K562 (cell line): ENCODE measurements around the gene NDUFS5. TPM values are rescaled to one million over a fixed set of nuclear protein-coding genes. Genes with fewer than 3 reads are reported as not detected.
A peak's percentile ranks its signal among the peaks of the same experiment; 100 is the strongest.

Experiments used
- HDGF ChIP-seq: fragments of 450-650 bp; IDR thresholded peaks from 2 replicates; pipeline ENCODE4 v1.6.1; 2016
- MYNN ChIP-seq, 2 experiments: sonication (generic); formaldehyde crosslinking in 1 of 2; IDR thresholded peaks; 2 replicates each; pipeline versions ENCODE4 v1.5.0 to v1.6.1; 2016 to 2020; ENCODE audit warnings: antibody characterized with exemption in 1 of 2, missing genetic modification reagents in 1 of 2
- PHTF2 ChIP-seq: fragments of 250-450 bp; sonication (Bioruptor Pico); IDR thresholded peaks from 2 replicates; pipeline ENCODE4 v1.5.0; 2021; ENCODE audit warnings: mild to moderate bottlenecking
- TAF1 ChIP-seq: IDR thresholded peaks from 2 replicates; pipeline ENCODE4 v1.6.1; 2011; ENCODE audit warnings: mild to moderate bottlenecking, low read length, moderate library complexity; ENCODE audit not compliant: insufficient read depth, control insufficient read depth, severe bottlenecking; ENCODE audit errors: extremely low read depth
- TAF15 ChIP-seq: fragments of 200-400 bp; formaldehyde crosslinking; IDR thresholded peaks from 2 replicates; pipeline ENCODE4 v1.6.1; 2017; ENCODE audit warnings: mild to moderate bottlenecking, low read depth, low read length, moderate library complexity
- TARDBP ChIP-seq: fragments of 450-650 bp; IDR thresholded peaks from 2 replicates; pipeline ENCODE4 v1.6.1; 2016
- ZC3H4 ChIP-seq: sonication (generic); formaldehyde crosslinking; IDR thresholded peaks from 2 replicates; pipeline ENCODE4 v1.9.0; 2021; ENCODE audit warnings: missing genetic modification reagents, borderline replicate concordance
- ZNF217 ChIP-seq: sonication (generic); formaldehyde crosslinking; IDR thresholded peaks from 2 replicates; pipeline ENCODE4 v1.8.0; 2022; ENCODE audit warnings: mild to moderate bottlenecking, missing genetic modification reagents
- ZNF263 ChIP-seq: sonication (generic); formaldehyde crosslinking; IDR thresholded peaks from 2 replicates; pipeline ENCODE4 v1.8.0; 2022; ENCODE audit warnings: mild to moderate bottlenecking, missing genetic modification reagents, borderline replicate concordance
- ZNF408 ChIP-seq: fragments of 250-450 bp; sonication (Bioruptor Pico); IDR thresholded peaks from 2 replicates; pipeline ENCODE4 v1.4.0; 2020; ENCODE audit warnings: low read depth, mild to moderate bottlenecking, moderate library complexity
- ZNF76 ChIP-seq: fragments of 250-450 bp; sonication (Bioruptor Pico); IDR thresholded peaks from 2 replicates; pipeline ENCODE4 v1.4.0; 2020; ENCODE audit warnings: mild to moderate bottlenecking, moderate library complexity, borderline replicate concordance
- polyA plus RNA-seq, 8 experiments: library from polyadenylated mRNA; depleted of rRNA in 4 of 8; stranded (reverse) in 5 of 8; unstranded in 3 of 8; fragments of >200 nt; fragmentation: Nextera tagmentation in 2 of 8; fragmentation: Illumina TruSeq in 1 of 8; extraction: Ambion mirVana in 2 of 8; extraction: Trizol in 1 of 8; gene quantifications; 2 replicates each; pipeline versions ENCODE4 v1.2.1 to v1.2.3, GENCODE V29; 2011 to 2014; ENCODE audit warnings: inconsistent platforms in 1 of 8, missing spikeins in 1 of 8
- total RNA-seq, 7 experiments: library from RNA; depleted of rRNA in 6 of 7; stranded (reverse); fragments of >200 nt in 6 of 7; fragmentation: Illumina TruSeq in 2 of 7; extraction: Trizol in 2 of 7; gene quantifications; 2 replicates each; pipeline versions ENCODE4 v1.2.1 to v1.2.3, GENCODE V29; 2011 to 2021; ENCODE audit warnings: low replicate concordance in 1 of 7
- TF ChIP-seq, protein P1 (sequence below): sonication (generic); formaldehyde crosslinking; IDR thresholded peaks from 2 replicates; pipeline ENCODE4 v1.8.0; 2022; ENCODE audit warnings: mild to moderate bottlenecking, missing genetic modification reagents
- TF ChIP-seq, protein P2 (sequence below): sonication (generic); formaldehyde crosslinking; IDR thresholded peaks from 2 replicates; pipeline ENCODE4 v1.9.0; 2022; ENCODE audit warnings: mild to moderate bottlenecking, missing genetic modification reagents
- TF ChIP-seq, protein P3 (sequence below), 2 experiments: fragments of 150-350 bp in 1 of 2; IDR thresholded peaks; 2 replicates each; pipeline ENCODE4 v1.6.1; 2012 to 2016; ENCODE audit warnings: low read depth in 2 of 2, low read length in 2 of 2, mild to moderate bottlenecking in 1 of 2, moderate library complexity in 1 of 2
- TF ChIP-seq, protein P4 (sequence below): sonication (generic); formaldehyde crosslinking; IDR thresholded peaks from 2 replicates; pipeline ENCODE4 v1.8.1; 2023; ENCODE audit warnings: missing genetic modification reagents, mild to moderate bottlenecking, borderline replicate concordance
- TF ChIP-seq, protein P5 (sequence below): fragments of 450-650 bp; formaldehyde crosslinking; conservative IDR thresholded peaks from 2 replicates; pipeline ENCODE4 v1.4.0; 2022; ENCODE audit warnings: mild to moderate bottlenecking, missing genetic modification characterization

NDUFS5 gene
- total and polyA plus RNA-seq, 9 of the 15 experiments (the other 6 are each of a cell fraction or from before 2014, with no cell fraction given): 499 to 2,737 (median 1,281) TPM

DNA sequence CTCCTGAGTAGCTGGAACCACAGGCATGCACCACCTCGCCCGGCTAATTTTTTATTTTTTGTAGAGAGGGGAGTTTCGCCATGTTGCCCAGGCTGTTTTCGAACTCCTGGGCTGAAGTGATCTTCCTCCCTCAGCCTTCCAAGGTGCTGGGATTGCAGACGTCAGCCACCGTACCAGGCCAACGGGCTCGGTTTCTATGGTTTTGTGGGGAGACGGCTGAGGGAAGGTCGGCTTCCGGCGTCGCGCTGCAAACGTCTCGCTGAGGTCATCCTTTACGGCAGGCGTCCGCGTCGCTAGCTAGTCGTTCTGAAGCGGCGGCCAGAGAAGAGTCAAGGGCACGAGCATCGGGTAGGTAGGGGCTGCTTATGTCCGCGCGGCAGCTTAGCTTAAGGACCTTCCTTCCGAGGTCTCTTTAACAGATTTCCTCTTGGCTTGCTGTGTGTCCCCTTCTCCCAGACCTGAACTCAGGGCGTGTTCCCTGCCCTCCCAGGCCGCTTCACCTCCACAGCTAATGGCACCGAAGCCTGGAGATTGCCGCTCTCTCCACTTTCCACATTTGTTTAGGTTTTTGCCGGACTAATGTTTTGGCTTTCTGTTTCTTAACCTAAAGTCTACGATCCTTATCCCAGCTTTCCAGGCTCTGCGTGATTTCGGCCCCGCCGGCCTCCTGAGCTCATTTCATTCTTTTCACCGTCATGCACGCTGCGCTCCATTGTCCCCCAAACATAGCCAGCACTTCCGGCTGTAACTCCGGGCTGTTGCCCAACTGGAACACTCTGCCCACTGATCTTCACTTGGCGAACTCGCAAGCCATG, at the start of gene NDUFS5 (continued):
- TF ChIP-seq, protein P1, sequence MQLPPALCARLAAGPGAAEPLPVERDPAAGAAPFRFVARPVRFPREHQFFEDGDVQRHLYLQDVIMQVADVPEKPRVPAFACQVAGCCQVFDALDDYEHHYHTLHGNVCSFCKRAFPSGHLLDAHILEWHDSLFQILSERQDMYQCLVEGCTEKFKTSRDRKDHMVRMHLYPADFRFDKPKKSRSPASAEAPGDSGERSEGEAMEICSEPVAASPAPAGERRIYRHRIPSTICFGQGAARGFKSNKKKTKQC (CRISPR knock-in tag): peak; percentile 84; the same call in 1 of the 2 replicates
- no peak for TF ChIP-seq ZNF408 (CRISPR knock-in tag)
- no peak; the same call in 1 of the 2 replicates for TF ChIP-seq HDGF
- TF ChIP-seq ZC3H4 (CRISPR knock-in tag): no peak
- TF ChIP-seq ZNF76 (CRISPR knock-in tag): no peak
- no peak for TF ChIP-seq ZNF217 (CRISPR knock-in tag)
- no peak for TF ChIP-seq TARDBP
- TF ChIP-seq, protein P2, sequence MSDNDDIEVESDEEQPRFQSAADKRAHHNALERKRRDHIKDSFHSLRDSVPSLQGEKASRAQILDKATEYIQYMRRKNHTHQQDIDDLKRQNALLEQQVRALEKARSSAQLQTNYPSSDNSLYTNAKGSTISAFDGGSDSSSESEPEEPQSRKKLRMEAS: peak; percentile 72
- peak; percentile 99 for TF ChIP-seq TAF1
- TF ChIP-seq MYNN (IDR thresholded peaks at IDR 0.05): no peak
- TF ChIP-seq MYNN (CRISPR knock-in tag; IDR thresholded peaks at IDR 0.05): no peak
- TF ChIP-seq PHTF2 (CRISPR knock-in tag): no peak
- no peak for TF ChIP-seq TAF15
- TF ChIP-seq, protein P3, sequence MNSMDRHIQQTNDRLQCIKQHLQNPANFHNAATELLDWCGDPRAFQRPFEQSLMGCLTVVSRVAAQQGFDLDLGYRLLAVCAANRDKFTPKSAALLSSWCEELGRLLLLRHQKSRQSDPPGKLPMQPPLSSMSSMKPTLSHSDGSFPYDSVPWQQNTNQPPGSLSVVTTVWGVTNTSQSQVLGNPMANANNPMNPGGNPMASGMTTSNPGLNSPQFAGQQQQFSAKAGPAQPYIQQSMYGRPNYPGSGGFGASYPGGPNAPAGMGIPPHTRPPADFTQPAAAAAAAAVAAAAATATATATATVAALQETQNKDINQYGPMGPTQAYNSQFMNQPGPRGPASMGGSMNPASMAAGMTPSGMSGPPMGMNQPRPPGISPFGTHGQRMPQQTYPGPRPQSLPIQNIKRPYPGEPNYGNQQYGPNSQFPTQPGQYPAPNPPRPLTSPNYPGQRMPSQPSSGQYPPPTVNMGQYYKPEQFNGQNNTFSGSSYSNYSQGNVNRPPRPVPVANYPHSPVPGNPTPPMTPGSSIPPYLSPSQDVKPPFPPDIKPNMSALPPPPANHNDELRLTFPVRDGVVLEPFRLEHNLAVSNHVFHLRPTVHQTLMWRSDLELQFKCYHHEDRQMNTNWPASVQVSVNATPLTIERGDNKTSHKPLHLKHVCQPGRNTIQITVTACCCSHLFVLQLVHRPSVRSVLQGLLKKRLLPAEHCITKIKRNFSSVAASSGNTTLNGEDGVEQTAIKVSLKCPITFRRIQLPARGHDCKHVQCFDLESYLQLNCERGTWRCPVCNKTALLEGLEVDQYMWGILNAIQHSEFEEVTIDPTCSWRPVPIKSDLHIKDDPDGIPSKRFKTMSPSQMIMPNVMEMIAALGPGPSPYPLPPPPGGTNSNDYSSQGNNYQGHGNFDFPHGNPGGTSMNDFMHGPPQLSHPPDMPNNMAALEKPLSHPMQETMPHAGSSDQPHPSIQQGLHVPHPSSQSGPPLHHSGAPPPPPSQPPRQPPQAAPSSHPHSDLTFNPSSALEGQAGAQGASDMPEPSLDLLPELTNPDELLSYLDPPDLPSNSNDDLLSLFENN (IDR thresholded peaks at IDR 0.05; ENCODE audit: low read depth in 2 of 2, low read length in 2 of 2): no peak
- TF ChIP-seq, protein P4, sequence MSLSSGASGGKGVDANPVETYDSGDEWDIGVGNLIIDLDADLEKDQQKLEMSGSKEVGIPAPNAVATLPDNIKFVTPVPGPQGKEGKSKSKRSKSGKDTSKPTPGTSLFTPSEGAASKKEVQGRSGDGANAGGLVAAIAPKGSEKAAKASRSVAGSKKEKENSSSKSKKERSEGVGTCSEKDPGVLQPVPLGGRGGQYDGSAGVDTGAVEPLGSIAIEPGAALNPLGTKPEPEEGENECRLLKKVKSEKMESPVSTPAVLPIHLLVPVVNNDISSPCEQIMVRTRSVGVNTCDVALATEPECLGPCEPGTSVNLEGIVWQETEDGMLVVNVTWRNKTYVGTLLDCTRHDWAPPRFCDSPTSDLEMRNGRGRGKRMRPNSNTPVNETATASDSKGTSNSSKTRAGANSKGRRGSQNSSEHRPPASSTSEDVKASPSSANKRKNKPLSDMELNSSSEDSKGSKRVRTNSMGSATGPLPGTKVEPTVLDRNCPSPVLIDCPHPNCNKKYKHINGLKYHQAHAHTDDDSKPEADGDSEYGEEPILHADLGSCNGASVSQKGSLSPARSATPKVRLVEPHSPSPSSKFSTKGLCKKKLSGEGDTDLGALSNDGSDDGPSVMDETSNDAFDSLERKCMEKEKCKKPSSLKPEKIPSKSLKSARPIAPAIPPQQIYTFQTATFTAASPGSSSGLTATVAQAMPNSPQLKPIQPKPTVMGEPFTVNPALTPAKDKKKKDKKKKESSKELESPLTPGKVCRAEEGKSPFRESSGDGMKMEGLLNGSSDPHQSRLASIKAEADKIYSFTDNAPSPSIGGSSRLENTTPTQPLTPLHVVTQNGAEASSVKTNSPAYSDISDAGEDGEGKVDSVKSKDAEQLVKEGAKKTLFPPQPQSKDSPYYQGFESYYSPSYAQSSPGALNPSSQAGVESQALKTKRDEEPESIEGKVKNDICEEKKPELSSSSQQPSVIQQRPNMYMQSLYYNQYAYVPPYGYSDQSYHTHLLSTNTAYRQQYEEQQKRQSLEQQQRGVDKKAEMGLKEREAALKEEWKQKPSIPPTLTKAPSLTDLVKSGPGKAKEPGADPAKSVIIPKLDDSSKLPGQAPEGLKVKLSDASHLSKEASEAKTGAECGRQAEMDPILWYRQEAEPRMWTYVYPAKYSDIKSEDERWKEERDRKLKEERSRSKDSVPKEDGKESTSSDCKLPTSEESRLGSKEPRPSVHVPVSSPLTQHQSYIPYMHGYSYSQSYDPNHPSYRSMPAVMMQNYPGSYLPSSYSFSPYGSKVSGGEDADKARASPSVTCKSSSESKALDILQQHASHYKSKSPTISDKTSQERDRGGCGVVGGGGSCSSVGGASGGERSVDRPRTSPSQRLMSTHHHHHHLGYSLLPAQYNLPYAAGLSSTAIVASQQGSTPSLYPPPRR: no peak
- TF ChIP-seq, protein P5, sequence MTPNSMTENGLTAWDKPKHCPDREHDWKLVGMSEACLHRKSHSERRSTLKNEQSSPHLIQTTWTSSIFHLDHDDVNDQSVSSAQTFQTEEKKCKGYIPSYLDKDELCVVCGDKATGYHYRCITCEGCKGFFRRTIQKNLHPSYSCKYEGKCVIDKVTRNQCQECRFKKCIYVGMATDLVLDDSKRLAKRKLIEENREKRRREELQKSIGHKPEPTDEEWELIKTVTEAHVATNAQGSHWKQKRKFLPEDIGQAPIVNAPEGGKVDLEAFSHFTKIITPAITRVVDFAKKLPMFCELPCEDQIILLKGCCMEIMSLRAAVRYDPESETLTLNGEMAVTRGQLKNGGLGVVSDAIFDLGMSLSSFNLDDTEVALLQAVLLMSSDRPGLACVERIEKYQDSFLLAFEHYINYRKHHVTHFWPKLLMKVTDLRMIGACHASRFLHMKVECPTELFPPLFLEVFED (CRISPR knock-in tag): 0 out of 2 replicates have a peak, but pooled peaks have one; percentile 29
- no peak for TF ChIP-seq ZNF263 (CRISPR knock-in tag)
